Mammary epithelial cell (primary cell): ENCODE data around the gene F2RL3.

Experiments
- EZH2 ChIP-seq: IDR thresholded peaks from 2 replicates; pipeline ENCODE4 v1.6.1; 2012; ENCODE audit warnings: low read length, inconsistent platforms, borderline replicate concordance
- TF ChIP-seq, protein P1 (sequence below), 2 donors: IDR thresholded peaks in 1 of 2; conservative IDR thresholded peaks in 1 of 2; 2 replicates each; pipeline ENCODE4 v1.5.1; 2011 to 2012; ENCODE audit warnings: inconsistent platforms in 2 of 2, low read length in 2 of 2, mild to moderate bottlenecking in 2 of 2, control low read depth in 1 of 2, low read depth in 1 of 2; ENCODE audit not compliant: insufficient read depth in 1 of 2; ENCODE audit errors: extremely low read depth in 1 of 2

DNA sequence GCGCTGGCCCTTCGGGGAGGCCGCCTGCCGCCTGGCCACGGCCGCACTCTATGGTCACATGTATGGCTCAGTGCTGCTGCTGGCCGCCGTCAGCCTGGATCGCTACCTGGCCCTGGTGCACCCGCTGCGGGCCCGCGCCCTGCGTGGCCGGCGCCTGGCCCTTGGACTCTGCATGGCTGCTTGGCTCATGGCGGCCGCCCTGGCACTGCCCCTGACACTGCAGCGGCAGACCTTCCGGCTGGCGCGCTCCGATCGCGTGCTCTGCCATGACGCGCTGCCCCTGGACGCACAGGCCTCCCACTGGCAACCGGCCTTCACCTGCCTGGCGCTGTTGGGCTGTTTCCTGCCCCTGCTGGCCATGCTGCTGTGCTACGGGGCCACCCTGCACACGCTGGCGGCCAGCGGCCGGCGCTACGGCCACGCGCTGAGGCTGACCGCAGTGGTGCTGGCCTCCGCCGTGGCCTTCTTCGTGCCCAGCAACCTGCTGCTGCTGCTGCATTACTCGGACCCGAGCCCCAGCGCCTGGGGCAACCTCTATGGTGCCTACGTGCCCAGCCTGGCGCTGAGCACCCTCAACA lies 1.2 kb downstream of the F2RL3 start:
- TF ChIP-seq, protein P1, sequence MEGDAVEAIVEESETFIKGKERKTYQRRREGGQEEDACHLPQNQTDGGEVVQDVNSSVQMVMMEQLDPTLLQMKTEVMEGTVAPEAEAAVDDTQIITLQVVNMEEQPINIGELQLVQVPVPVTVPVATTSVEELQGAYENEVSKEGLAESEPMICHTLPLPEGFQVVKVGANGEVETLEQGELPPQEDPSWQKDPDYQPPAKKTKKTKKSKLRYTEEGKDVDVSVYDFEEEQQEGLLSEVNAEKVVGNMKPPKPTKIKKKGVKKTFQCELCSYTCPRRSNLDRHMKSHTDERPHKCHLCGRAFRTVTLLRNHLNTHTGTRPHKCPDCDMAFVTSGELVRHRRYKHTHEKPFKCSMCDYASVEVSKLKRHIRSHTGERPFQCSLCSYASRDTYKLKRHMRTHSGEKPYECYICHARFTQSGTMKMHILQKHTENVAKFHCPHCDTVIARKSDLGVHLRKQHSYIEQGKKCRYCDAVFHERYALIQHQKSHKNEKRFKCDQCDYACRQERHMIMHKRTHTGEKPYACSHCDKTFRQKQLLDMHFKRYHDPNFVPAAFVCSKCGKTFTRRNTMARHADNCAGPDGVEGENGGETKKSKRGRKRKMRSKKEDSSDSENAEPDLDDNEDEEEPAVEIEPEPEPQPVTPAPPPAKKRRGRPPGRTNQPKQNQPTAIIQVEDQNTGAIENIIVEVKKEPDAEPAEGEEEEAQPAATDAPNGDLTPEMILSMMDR (conservative IDR thresholded peaks at IDR 0.05 in 1 of 2, IDR thresholded peaks at IDR 0.05 in 1 of 2; ENCODE audit: extremely low read depth in 1 of 2, insufficient read depth in 1 of 2, low read depth in 1 of 2, low read length in 2 of 2) = no peak
- TF ChIP-seq EZH2 = no peak
